Hippocampal formation (tissue), 2 donors: ENCODE measurements around the gene EDC3.
"Not testable (repeated sequence)": the region's sequence is repeated elsewhere in the genome, so short reads cannot be mapped to it uniquely, and the experiment has no call there.

Experiments used
- DNase-seq, 2 donors: peaks; one replicate each; lab custom pipeline; 2025; lab: John Stamatoyannopoulos, UW

Gene EDC3

GRCh38 chr15:74695597-74696397 is at the start of gene EDC3:
Gene EDC3, minus strand, starts transcription at chr15:74696024. Its CDS starts 20,900 bp downstream, at chr15:74675124.
- DNase-seq = peak; percentile 66 to 74

DNA sequence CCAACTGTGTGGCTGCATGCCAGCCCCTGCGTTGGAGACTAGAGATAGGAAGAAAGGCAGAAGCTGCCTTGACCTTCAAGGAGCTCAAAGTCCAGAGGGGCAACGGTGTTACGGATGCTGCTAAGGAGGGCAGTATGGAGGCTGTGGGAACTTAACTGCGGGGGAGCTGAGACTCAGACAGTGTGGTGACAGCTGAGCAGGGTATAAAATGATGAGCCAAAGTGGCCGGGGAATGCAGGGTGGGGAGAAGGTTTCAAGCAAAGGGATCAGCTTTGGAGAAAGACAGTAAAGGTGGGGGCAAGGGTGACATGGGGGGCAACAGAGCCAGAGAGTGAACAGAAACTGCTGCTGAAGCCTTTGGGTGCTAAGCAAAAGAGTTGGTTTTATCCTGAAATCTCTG is 46.6 kb upstream of the EDC3 start:
- DNase-seq = no peak

GRCh38 chr15:74738239-74738638 is 42.4 kb upstream of the EDC3 start:
- not testable (repeated sequence) for DNase-seq

DNA sequence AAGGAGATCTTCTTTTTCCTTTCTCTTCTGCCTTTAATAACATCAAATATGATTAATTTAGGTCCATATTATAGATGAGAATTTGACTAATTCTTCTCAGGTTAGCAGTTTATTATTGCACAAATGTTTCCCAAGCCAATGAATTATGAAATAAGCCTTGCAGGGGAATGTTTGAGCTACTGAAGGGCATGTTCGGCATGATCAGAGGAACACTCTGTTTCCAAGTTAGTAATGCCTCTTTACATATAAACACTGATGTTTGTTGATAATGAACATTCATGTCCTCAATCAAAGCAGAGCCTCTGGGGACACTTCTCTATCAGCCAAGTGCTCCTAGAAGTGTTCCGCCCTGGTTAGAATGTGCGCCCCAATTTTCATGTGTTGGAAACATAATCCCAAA is 39.5 kb upstream of the EDC3 start:
- DNase-seq = no peak

GRCh38 chr15:74733269-74733668 is 37.4 kb upstream of the EDC3 start:
- DNase-seq = no peak

- DNase-seq = no peak
These were observed 37.0 kb upstream of the EDC3 start for GRCh38 chr15:74732846-74733245.

DNA sequence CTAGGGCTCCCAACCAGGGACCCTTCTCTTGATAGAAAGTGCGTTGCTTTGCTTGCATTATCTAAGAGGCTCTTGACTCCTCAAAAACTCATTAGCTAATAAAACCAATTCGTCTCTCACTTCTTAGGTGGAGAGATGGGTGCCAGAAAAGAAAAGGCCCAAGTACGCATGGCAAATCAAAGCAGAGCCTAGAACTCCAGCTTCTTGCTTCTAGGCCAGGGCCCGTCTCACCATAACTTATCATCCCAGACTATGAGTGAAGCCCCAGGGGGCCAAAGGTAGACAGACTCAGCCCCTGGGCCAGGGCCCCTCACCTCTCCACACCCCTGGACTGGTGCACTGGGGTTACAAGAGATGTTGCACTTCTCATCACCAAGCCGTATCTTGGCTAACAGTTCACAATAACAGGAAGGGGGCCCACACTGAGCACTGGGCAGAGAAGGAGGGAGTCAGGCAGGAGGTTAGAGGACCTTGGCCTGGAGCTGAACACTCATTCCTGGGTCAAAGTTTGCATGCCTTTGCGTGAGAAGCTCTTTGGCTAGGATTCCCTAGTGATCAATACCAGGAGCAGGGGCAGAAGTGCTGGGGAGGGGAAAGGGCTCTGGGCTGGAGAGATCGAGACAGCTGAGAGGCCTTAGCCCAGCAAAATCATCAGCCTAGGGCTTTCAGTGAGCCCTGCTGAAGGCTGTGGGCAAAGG is 34.9 kb upstream of the EDC3 start:
- no peak for DNase-seq

DNA sequence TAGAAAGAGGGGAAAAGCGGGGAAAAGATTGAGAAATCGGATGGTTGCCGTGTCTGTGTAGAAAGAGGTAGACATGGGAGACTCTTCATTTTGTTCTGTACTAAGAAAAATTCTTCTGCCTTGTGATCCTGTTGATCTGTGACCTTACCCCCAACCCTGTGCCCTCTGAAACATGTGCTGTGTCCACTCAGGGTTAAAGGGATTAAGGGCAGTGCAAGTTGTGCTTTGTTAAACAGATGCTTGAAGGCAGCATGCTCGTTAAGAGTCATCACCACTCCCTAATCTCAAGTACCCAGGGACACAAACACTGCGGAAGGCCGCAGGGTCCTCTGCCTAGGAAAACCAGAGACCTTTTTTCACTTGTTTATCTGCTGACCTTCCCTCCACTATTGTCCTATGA is 33.5 kb upstream of the EDC3 start:
- DNase-seq = not testable (repeated sequence)

- DNase-seq = not testable (repeated sequence)
These were observed 32.9 kb upstream of the EDC3 start for GRCh38 chr15:74728699-74729098.

DNA sequence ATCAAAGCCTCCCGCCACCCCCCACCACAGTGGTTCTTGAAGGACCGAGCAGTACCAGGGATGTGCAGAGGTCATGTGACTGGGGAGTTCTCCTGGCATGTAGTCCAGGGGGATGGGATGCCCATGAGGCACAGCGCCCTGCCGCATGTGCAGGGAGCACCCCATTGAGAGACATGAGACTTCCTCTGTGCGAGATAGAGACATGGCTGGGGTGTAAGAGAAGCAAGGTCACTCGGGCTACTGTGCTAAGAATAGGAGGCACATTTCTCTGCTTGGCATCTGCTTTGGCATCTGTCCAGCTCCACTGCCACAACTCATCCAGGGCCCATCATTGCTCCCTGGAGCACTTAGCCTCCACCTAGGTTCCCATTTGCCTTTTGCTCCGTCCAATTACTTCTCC is 31.9 kb upstream of the EDC3 start:
- no peak for DNase-seq

GRCh38 chr15:74726774-74727164 is 30.9 kb upstream of the EDC3 start:
- DNase-seq = no peak

- no peak for DNase-seq
These were observed 30.3 kb upstream of the EDC3 start for GRCh38 chr15:74725845-74726773.

- DNase-seq = no peak
These were observed 29.5 kb upstream of the EDC3 start, which contains the start of gene CYP1A1 for GRCh38 chr15:74725225-74725774. Gene CYP1A1, minus strand, starts transcription at chr15:74725528. Its CDS starts 2,431 bp downstream, at chr15:74723097.

GRCh38 chr15:74724570-74725224 is 28.9 kb upstream of the EDC3 start:
- no peak for DNase-seq

DNA sequence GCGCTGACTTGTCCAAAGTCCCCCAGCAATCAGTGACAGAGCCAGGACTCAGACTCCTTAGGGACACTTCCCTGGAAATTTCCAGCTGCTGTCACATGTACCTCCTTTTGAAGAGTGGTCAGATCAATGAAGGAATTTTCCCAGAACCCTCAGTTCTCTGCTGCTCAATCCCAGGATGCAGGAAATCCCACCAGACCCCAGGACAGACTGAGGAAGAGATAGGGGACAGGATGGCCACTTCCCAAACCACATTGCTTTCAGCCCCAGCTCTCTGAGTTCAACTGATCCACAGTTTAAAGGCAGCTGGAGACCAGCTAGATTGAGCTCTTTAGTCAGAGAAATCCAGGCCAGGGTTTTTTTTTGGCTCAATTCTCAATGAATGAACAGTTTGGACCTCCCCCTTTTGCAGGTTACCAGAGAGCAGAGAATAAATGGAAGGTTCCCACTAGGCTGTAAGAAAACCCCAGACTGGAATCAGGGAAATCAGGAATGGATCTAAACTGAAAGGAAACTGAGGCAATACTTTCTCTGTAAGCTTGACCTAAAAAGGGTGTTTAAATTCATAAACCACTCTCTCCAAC is 28.0 kb upstream of the EDC3 start:
- DNase-seq = peak in 1 of 2 donors; percentile 64

DNA sequence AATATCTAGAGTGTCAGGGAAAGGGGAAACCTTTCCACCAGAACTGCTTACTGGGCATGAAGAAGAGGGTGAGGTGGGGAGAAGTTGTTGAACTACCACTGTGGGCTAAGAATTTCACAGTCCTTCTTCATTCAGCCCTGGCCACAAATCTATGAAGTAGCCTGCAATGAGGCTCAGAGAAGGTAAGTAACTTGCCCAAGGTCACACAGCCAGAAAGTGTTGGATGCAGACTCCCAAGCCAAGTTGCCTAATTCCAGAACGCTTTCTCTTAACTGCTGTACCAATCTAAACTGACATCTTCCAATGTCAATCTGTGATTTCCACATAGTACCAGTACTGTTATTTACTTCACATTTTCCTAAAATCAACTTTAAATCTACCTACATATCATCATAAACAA is 27.4 kb upstream of the EDC3 start:
- DNase-seq = no peak

DNA sequence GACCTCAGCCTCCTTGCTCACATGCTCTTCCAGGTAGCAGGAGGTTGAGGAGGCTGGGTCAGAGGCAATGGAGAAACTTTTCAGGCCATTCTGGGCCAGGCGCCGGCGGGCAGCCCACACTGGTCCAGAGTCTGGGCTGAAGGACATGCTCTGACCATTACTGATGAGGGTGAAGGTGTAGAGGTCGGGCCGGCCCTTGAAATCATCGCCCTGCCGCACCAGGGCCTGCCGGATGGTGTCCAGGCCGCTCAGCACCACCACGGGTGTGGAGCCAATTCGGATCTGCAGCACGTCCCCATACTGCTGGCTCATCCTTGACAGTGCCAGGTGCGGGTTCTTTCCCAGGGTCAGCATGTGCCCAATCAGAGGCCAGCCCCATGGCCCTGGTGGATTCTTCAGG is 26.8 kb upstream of the EDC3 start:
- no peak for DNase-seq

DNA sequence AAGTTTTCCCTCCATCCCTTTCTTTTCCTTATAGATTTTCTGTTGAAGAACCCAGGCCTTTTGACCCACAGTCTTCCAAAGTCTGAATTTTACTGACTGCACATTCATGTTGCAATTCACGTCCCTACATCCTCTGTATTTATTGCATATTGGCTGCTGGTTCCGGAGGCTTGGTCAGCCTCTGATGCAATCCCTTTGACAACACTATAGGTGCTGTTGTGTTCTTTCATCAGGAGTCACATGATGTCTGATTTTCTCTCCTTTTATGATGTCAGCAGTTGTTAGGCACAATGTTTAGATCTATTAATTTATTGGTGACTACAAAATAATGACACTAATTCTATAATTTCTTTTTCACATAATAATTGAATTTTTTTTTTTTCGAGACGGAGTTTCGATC is 20.8 kb upstream of the EDC3 start:
- DNase-seq = no peak

DNA sequence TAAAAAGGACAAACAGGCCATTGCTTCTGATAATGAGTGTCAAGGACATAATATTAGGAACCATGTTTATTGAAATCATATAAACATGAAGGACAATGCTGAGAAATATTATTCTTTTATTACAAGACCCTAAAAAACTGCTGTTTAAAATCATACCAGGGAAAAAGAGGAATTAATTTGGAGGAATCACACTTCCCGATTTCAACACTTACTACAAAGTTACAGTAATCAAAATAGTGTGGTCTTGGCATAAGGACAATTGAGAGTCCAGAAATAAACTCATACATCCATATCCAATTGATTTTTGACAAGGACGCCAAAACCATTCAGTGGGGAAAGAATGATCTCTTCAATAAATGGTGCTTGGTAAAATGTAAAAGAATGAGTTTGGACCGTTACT is 16.5 kb upstream of the EDC3 start:
- no peak for DNase-seq

- no peak for DNase-seq
These were observed 14.7 kb upstream of the EDC3 start for GRCh38 chr15:74710319-74711094.
